HG02943 (cell line): ENCODE data around the gene CYTIP.
"Not testable (repeated sequence)": the region's sequence is repeated elsewhere in the genome, so short reads cannot be mapped to it uniquely, and the experiment has no call there.

Experiments
- ATAC-seq: cut with Tn5 transposase; IDR thresholded peaks from one replicate; pipeline ENCODE4 v1.9.1; 2021; ENCODE audit warnings: mild to moderate bottlenecking, low read depth, moderate library complexity; ENCODE audit not compliant: unreplicated experiment

Gene CYTIP

GRCh38 chr2:157386747-157387146 lies 57.1 kb downstream of the CYTIP start:
- no peak for ATAC-seq

- no peak for ATAC-seq
Observed at GRCh38 chr2:157386247-157386646, 57.6 kb downstream of the CYTIP start.

GRCh38 chr2:157377861-157378260 lies 66.0 kb downstream of the CYTIP start:
- no peak for ATAC-seq

GRCh38 chr2:157376041-157376440 lies 67.8 kb downstream of the CYTIP start:
- ATAC-seq: no peak

- ATAC-seq: no peak
Observed at GRCh38 chr2:157375384-157375783, 68.5 kb downstream of the CYTIP start.

GRCh38 chr2:157368508-157368907 lies 75.4 kb downstream of the CYTIP start:
- not testable (repeated sequence) for ATAC-seq

- ATAC-seq: no peak
Observed at GRCh38 chr2:157367704-157368103, 76.2 kb downstream of the CYTIP start.
